ENCODE results near the gene PLEKHA8. TPM values are rescaled to one million over a fixed set of nuclear protein-coding genes. Genes with fewer than 3 reads are reported as not detected.
A peak's percentile ranks its signal among the peaks of the same experiment; 100 is the strongest.

Gene PLEKHA8
- total RNA-seq, 1 donor: 13.8 TPM

GRCh38 chr7:30160329-30160728, 132.1 kb downstream of the PLEKHA8 start:
- H3K36me3 ChIP-seq (ENCODE audit: insufficient read depth, low read length): no peaks in the 10 kb centered on the region
- H4K20me1 ChIP-seq (ENCODE audit: insufficient read depth, low read length): no peaks in the 10 kb centered on the region
- no peak for TF ChIP-seq CTCF (IDR thresholded peaks at IDR 0.05; ENCODE audit: extremely low read depth, low read depth, low read length)
- no peak for DNase-seq (ENCODE audit: insufficient read length, low spot score, missing footprints)
- H3K9me3 ChIP-seq (ENCODE audit: low read depth, low read length): no peaks in the 10 kb centered on the region
- no peak overlapping the region for H2AFZ ChIP-seq (ENCODE audit: low read length)
- H3K4me1 ChIP-seq (ENCODE audit: insufficient read depth, low read length): peaks cover 32% of the 10 kb centered on the region
- no peak overlapping the region for H3K4me3 ChIP-seq (ENCODE audit: insufficient read depth, low read length)
- H3K4me2 ChIP-seq (ENCODE audit: insufficient read depth, low read length): no peak overlapping the region
- H3K27me3 ChIP-seq (ENCODE audit: insufficient read depth, low read length): no peaks in the 10 kb centered on the region
- no peak overlapping the region for H3K27ac ChIP-seq (ENCODE audit: low read depth, low read length)
- H3K79me2 ChIP-seq (ENCODE audit: insufficient read depth, low read length): no peaks in the 10 kb centered on the region

- Histone ChIP-seq H3K27ac (ENCODE audit: low read depth, low read length) (peak overlapping the region; percentile 81), H3K4me1 (ENCODE audit: insufficient read depth, low read length) (peaks cover 32% of the 10 kb centered on the region), H2AFZ (ENCODE audit: low read length) (peak overlapping the region; percentile 69), H3K4me2 (ENCODE audit: insufficient read depth, low read length) (peak overlapping the region; percentile 85), H4K20me1 (ENCODE audit: insufficient read depth, low read length) (no peaks in the 10 kb centered on the region), H3K4me3 (ENCODE audit: insufficient read depth, low read length) (no peak overlapping the region), H3K9me3 (ENCODE audit: low read depth, low read length) (no peaks in the 10 kb centered on the region), H3K79me2 (ENCODE audit: insufficient read depth, low read length) (no peaks in the 10 kb centered on the region), H3K36me3 (ENCODE audit: insufficient read depth, low read length) (no peaks in the 10 kb centered on the region), H3K27me3 (ENCODE audit: insufficient read depth, low read length) (no peaks in the 10 kb centered on the region)
- no peak for DNase-seq (ENCODE audit: insufficient read length, low spot score, missing footprints)
- no peak for TF ChIP-seq CTCF (IDR thresholded peaks at IDR 0.05; ENCODE audit: extremely low read depth, low read depth, low read length)
These were observed 133.9 kb downstream of the PLEKHA8 start for GRCh38 chr7:30162133-30162532.

GRCh38 chr7:30162622-30163124, 134.5 kb downstream of the PLEKHA8 start:
- Histone ChIP-seq H3K36me3 (ENCODE audit: insufficient read depth, low read length) (no peaks in the 10 kb centered on the region), H4K20me1 (ENCODE audit: insufficient read depth, low read length) (no peaks in the 10 kb centered on the region), H3K4me1 (ENCODE audit: insufficient read depth, low read length) (peaks cover 32% of the 10 kb centered on the region), H3K9me3 (ENCODE audit: low read depth, low read length) (no peaks in the 10 kb centered on the region), H3K27ac (ENCODE audit: low read depth, low read length) (peak overlapping the region; percentile 81), H3K4me3 (ENCODE audit: insufficient read depth, low read length) (peak overlapping the region; percentile 62), H2AFZ (ENCODE audit: low read length) (peak overlapping the region; percentile 69), H3K79me2 (ENCODE audit: insufficient read depth, low read length) (no peaks in the 10 kb centered on the region), H3K27me3 (ENCODE audit: insufficient read depth, low read length) (no peaks in the 10 kb centered on the region), H3K4me2 (ENCODE audit: insufficient read depth, low read length) (peak overlapping the region; percentile 85)
- TF ChIP-seq CTCF (IDR thresholded peaks at IDR 0.05; ENCODE audit: extremely low read depth, low read depth, low read length): no peak
- no peak for DNase-seq (ENCODE audit: insufficient read length, low spot score, missing footprints)

DNA sequence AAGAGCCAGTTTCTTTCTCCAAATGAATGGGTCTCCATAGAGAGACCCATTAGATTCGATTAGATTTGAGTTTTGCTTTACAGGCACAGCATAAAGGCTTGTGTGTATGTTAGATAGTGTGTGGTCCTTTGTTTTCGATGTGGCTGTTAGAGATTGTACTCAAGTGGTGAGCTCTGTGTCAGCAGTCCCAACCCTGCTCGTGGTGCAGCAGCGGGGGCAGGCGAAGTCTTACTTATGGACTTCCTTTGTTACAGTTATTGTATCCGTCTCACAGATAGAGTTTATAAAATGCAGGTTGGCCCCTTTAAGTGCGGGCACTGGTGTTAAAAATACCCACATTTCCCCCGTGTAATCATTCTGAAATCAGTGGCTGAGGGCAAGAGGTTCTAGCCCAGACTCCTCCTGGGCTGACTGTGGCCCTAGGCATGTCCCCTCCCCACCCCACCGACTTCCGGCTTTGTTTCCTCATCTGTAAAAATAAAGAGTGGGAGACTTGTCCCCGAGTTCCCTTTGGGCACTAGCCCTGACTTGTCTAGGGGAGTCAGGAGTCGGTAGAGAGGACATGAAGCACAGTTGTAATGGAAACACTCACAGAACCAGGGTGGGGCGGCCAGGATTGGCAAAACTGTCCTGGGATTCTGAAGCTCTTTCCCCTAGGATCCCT, 135.2 kb downstream of the PLEKHA8 start:
- no peaks in the 10 kb centered on the region for H3K9me3 ChIP-seq (ENCODE audit: low read depth, low read length)
- no peaks in the 10 kb centered on the region for H3K79me2 ChIP-seq (ENCODE audit: insufficient read depth, low read length)
- H3K27me3 ChIP-seq (ENCODE audit: insufficient read depth, low read length): no peaks in the 10 kb centered on the region
- H3K27ac ChIP-seq (ENCODE audit: low read depth, low read length): peak overlapping the region; percentile 81
- peak overlapping the region; percentile 62 for H3K4me3 ChIP-seq (ENCODE audit: insufficient read depth, low read length)
- peaks cover 32% of the 10 kb centered on the region for H3K4me1 ChIP-seq (ENCODE audit: insufficient read depth, low read length)
- H2AFZ ChIP-seq (ENCODE audit: low read length): peak overlapping the region; percentile 69
- no peaks in the 10 kb centered on the region for H4K20me1 ChIP-seq (ENCODE audit: insufficient read depth, low read length)
- no peak for TF ChIP-seq CTCF (IDR thresholded peaks at IDR 0.05; ENCODE audit: extremely low read depth, low read depth, low read length)
- H3K36me3 ChIP-seq (ENCODE audit: insufficient read depth, low read length): no peaks in the 10 kb centered on the region
- peak overlapping the region; percentile 85 for H3K4me2 ChIP-seq (ENCODE audit: insufficient read depth, low read length)
- DNase-seq (ENCODE audit: insufficient read length, low spot score, missing footprints): no peak

Data from osteoblast (primary cell).